IPS DF 4.7 (cell line): Measurements from ENCODE around the gene TINCR.

Source experiments
- DNase-seq: peaks from one replicate; pipeline ENCODE4 v3.0.0-alpha.2; 2013; ENCODE audit warnings: low spot score; ENCODE audit errors: extremely low read depth

The TINCR gene

DNA sequence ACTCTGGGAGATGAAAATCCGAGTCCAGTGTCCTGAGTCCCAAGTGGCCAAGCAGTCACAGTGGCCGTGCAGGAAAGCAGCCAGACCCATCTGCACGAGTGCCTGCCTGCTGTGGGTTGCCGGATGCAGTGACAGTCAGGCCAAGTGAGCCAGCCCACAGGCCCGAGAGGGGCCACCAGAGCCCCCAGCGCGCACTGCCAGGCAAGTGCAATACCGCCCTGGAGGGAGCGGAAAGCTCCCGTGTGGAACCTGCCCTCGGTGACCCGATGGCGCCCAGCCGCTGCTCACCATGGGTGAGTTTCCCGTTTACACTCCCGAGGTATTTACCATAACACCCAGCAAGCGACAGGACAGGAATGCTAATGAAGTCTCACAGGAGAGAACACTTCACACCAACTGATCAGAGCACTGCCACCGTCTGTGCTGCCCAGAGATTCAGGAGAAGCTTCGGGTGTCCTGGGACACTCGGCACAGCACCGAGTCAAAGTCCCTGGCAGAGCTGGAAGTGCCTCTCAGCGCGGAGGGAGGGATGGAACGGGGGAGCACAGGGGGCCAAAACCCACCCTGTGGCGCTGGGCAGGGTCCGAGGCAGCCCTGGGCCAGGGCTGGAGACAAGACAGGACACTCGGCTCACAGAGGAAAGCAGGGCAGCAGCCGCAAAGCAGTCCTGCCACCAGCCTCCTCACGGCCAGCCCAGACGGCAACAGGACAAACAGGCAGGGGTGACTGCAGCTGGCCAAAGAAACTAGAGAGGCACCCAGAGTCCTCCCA is 21.3 kb upstream of the TINCR start:
- no peak for DNase-seq

DNA sequence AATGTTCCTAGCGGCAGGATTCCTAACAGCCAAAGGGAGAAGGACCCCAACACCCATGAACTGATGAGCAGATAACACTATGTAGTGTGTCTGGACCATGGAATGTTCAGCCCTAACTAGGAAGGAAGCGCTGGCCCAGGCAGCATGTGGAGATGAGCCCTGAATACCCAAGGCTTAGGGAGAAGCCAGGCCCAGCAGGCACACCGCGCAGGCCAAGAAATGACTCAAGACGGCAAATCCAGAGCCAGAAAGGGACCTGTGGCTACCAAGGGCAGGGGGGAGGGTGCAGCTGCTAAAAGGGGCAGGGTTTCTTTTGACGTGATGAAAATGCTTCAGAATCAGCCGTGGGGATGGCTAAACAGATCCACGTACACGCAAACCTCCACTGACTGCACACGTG is 20.7 kb upstream of the TINCR start:
- no peak for DNase-seq

- DNase-seq, result no peak
Observed at GRCh38 chr19:5587661-5588060, 19.9 kb upstream of the TINCR start.

GRCh38 chr19:5587071-5587455 is 19.3 kb upstream of the TINCR start:
- no peak for DNase-seq

- DNase-seq, result no peak
Observed at GRCh38 chr19:5586300-5587070, 18.7 kb upstream of the TINCR start.

GRCh38 chr19:5585461-5586299 is 17.9 kb upstream of the TINCR start:
- DNase-seq, result no peak

GRCh38 chr19:5580161-5580571 is 12.4 kb upstream of the TINCR start:
- no peak for DNase-seq

DNA sequence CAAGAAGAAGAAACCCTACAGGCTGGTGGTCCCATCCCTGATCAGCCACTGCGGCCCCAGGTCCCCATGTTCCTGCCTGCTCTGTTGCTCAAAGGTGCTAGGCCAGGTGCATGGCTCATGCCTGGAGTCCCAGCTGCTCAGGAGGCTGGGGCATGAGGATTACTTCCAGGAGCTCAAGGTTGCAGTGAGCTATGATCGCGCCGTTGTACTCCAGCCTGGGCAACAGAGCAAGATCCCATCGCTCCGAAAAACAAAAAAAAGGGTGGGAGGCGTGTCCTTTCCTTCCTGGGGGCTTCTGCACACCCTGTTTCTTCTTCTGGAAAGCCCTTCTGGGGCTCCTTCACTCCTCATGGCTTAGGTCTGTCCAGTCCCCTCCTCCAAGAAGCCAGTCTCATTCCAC is 11.9 kb upstream of the TINCR start:
- no peak for DNase-seq

DNA sequence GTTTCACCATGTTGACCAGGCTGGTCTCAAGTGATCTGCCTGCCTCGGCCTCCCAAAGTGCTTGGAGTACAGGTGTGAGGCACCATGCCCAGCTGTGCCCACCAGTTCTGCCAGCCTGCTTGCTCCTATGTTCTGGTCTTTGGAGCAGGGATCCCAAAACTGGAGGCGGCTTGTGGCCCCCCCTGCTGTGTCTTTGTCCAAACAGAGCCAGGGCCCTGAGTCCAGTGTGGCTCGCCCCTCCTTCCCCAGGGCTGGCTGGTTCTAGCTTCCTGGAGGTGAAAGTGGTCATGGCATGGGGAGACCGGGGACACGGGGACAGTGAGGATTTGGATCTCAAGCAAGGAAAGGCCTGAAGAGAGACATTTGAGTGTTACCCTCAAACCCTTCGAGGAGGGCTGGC is 11.5 kb upstream of the TINCR start:
- no peak for DNase-seq

GRCh38 chr19:5578097-5578846 is 10.5 kb upstream of the TINCR start:
- no peak for DNase-seq

DNA sequence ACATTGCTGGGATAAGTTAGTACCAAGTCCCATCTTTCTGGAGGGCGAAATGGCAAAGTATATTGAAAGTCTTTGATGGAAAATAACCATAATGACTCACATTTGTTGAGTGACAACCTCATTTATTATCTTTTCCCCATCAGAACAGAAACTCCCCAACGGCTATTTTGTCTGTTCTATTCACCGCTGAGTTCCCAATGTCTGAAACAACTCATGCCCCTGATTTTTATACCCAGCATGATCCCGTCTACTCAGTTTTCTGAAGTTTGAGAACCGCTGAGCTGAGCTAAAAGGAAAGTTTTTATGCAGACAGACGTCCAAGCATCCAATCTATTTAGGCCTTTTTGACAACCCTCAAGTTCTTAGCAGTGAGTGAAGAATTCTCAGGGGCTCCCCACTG is 7.8 kb upstream of the TINCR start:
- no peak for DNase-seq

DNA sequence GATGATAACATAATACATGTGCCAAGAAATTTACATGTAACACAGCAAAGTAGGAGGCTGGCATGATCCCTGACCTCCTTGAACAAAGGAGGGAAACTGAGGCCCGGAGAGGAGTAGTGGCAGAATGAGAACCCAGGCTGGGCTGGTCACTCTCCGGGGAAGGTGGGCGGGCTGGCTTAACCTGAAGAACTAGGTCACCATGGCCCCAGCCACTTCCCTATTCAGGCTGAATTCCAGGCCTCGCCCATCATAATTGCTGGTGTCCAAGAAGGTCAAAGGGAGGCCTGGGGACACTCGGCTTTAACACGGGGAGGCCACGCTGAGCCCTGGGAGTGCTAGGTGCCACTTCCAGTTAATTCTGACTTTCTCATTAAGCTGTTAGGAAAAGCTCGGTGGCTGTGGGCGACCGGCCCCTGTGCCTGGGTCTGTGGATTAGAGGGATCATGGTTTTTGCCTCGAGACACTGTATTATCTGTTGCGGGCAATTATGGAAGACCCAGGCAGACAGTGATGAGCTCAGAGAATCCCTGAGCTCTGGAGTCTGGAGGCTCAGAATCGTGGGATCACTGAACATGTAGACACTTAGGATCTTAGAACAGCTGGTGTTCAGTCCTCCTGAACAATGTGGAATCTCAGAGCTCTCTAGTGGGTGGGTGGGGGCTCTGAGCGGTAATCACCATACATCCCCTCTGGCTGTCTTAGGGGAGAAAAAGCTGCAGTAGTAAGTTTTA is 5.0 kb upstream of the TINCR start:
- DNase-seq, result no peak

DNA sequence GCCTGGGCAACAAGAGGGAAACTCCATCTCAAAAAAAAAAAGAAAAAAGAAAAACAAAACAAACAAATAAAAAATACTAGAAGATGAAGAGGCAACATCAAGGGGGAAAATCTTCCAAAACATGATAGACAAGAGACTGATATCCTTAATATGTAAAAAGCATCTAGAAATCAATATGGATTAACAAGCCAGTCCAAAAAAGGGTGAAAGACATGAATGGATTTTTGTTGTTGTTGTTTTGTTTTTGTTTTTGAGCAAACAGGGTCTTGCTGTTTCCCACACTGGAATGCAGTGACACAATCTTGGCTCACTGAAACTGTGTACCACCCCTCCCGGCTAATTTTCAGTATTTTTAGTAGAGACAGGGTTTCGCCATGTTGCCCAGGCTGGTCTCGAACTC is 4.0 kb upstream of the TINCR start:
- no peak for DNase-seq

- no peak for DNase-seq
Observed at GRCh38 chr19:5567970-5568407, 236 bp upstream of the TINCR start.

DNA sequence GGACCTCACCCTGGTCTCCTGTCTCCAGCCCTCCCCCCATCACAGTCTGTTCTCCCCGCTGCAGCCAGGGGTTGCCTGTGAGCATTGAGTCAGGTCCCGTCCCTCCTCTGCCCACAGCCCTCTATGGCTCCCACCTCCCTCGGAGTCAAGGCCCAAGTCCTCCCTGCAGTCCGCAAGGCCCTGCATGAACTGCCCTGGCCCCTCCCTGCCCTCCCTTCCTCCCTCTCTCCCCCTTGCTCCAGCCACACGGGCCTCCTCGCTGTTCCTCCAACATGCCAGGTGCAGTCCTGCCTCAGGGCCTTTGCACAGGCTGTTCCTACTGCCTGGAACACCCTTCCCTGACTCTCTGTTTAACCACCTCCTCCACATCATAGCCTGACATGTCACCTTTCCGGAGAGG is 2.8 kb downstream of the TINCR start:
- no peak for DNase-seq

GRCh38 chr19:5563935-5564612 is 3.7 kb downstream of the TINCR start:
- DNase-seq, result no peak

DNA sequence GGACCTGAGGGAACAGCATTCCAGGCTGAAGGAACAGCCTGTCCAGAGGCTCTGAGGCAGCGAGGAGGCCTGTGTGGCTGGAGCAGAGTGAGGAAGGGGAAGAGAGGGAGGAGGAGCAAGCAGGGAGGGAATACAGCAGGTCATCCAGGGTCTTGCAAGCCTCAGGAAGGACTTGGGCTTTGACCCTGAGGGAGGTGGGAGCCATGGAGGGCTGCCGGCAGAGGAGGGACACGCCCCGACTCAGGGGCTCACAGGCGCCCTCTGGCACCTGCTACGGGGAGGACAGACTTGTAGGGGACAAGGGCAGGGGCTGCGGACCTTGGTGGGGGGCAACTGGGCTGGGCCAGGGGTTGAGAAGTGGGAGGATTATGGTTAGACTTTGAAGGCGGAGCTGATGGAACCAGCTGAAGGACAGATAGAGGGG is 4.7 kb downstream of the TINCR start:
- DNase-seq, result no peak

- no peak for DNase-seq
Observed at GRCh38 chr19:5562280-5562679, 5.5 kb downstream of the TINCR start.

- DNase-seq, result no peak
Observed at GRCh38 chr19:5561559-5561958, 6.2 kb downstream of the TINCR start.

GRCh38 chr19:5560156-5560555 is 7.6 kb downstream of the TINCR start:
- DNase-seq, result no peak
